NCI-H1048 (cell line): ENCODE data around the gene DPM1.

Source experiments
- DNase-seq: peaks from one replicate; lab custom pipeline; 2025; lab: John Stamatoyannopoulos, UW

The DPM1 gene

DNA sequence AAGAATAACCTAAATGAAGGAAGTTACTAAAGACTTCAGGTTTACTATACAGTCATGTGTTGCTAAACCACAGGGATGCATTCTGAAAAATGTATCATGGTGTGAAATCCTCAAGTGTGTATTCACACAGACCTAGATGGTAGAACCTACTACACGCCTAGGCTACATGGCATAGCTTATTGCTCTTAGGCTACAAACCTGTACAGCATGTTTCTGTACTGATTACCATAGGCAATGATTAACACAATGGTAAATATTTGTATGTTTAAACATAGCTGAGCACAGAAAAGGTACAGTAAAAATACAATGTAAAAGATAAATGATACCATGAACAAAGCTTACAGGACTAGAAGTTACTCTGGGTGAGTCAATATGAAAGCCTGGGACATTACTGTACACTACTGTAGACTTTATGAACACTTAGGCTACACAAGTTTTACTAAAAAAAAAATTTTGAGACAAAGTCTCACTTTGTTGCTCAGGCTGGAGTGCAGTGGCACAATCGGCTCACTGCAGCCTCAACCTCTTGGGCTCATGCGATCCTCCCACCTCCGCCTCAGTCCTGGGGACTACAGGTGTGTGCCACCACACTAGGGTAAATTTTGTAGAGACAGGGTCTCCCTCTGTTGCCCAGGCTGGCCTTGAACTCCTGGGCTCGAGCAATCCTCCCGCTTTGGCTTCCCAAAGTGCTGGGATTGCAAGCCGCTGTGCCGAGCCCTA lies 63.1 kb downstream of the DPM1 start:
- DNase-seq, result no peak

DNA sequence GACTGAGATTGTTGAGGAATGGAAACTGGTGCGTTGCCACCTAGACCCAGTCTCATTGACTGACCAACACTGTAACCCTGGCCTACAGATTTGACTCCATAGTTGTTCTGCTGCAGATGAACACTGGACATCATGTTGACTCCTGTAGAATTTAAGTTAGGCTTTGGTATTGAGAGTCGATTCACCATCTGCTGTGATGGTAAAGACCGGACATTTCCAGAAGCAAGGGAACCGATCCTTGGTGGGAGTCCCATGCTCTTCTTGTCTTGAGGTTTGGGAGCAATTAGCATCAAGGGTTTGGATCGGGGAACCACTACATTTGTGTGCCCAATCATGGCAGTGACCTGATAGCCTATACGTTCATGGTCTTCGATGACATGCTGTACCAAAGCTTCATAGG lies 64.7 kb downstream of the DPM1 start:
- DNase-seq, result no peak

DNA sequence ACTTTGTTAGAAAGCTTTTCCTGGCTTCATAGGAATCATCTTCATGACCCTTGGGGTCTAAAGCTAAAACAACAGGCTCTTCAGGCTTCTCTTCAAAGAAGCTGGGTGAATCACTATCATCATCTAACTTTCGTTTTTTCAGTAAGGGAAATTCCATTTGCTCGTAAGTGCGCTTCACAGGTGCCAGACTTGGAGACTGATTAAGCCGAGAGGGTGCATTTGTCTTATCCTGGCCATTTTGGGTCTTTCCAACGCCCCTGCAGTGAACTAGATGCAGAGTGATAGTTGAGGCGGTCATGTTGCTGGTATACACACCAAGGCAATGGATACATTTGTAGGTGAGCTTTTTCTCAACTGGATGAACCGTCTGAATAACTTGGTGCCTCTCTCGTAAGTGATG lies 65.9 kb downstream of the DPM1 start:
- no peak for DNase-seq

DNA sequence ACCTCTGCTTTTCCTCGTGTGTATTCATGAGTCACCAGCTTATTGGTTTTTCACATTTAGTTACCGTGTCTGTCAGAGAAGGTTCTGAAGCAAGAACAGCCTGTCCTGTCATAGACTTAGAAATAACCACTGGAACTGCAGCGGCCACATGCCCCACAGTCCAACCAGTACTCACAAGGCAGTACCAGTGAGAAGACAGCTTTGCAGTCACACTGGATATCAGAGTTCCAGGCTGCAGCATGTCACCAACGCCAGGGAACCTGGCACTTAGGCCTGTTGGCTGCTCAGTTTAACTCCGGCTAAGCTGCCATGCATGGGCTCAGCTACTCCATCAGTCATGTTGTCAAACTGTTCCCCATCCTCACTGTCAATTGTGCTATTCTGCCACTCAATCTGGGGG lies 67.2 kb downstream of the DPM1 start:
- DNase-seq, result no peak

DNA sequence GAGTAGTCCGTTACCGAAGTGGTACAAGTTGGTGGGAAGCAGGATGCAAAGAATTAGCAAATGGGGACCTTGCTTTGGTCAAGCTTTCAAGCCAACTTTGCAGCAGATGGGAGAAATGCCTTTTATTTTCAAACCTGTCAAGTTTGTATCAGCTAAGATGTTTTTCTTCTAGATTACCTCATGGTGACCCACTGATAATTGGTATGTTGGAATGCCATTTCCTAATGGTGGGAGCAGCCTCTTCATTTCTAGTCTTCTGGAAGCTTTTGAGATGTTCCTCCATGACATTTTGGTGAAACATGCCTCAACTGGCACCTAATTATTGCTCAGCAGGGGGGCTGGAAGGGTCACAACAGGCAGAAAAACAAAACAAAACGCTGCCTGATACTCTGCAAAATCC lies 70.8 kb downstream of the DPM1 start:
- DNase-seq, result no peak

DNA sequence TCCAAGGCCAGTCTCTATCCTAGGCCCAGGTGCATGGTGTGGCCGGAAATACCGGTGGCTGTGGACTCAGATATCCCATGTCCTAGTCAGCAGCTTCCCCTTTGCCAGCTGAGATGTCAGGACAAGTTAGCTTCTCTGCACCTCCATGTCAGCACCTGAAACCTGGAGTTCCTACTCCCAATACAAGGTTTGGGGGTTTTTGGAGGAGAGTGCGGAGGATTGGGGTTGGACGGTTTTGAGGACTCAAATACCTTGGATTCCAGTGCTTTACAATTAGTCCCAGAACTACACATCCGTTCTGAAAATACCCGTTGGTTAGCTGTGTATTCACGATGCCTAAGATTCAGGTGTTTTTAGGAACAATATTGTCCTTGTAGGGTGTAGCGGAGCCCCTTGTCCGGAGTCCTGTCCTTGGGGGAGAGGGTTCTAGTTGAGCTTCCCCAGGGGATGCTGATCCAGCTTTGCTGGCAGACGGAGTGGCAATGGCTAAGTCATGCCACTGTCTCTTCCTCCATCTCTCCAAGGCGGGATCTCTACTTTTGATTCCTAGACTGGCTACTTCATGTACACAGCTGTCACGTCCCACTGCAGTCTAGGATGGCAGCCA lies 72.0 kb downstream of the DPM1 start:
- DNase-seq, result no peak

DNA sequence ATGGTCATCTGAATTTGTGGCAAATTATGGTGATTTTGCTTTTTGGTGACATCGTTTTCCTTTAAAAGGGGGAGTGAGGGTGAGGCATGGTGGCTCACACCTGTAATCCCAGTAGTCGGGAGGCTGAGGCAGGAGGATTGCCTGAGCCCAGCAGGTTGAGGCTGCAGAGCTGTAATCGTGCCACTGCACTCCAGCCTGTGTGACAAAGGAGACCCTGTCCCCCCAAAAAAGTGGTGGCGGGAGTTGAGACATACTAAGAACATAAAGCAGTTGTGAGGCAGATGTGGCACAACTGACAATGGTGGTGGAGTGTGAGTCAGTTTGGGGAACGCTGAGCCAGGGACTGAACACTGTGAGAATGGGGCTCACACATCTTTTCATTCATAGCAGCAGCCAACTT lies 72.6 kb downstream of the DPM1 start:
- no peak for DNase-seq

DNA sequence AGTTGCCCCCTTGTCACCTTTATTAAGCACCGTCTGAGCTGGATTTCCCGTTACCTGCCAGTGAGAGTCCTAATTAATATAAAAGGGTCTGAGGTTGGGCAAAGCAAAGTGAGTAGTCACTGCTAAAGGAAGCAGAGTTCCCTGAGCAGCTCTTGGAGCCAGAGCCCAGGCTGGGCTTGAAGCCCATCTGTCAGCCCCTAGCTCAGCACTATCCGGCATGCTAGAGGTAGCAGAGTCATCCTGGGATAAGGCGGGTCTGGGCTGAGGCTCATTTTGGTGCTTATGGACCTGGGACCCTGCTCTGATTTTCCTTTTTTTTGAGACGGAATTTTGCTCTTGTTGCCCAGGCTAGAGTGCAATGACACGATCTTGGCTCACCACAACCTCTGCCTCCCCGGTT lies 73.3 kb downstream of the DPM1 start:
- no peak for DNase-seq
